GM11168 (cell line): ENCODE results near the gene SELENOI.

ENCODE experiments used
- in situ Hi-C: fragments of 300-500 bp; cut with MboI; formaldehyde crosslinking; loops from one replicate; pipeline ENCODE4 v1.12.0; 2022; ENCODE audit warnings: low sequenced_read_pairs; ENCODE audit not compliant: unreplicated experiment

Gene SELENOI

GRCh38 chr2:26442707-26443106 lies 96.8 kb downstream of the SELENOI start:
- in situ Hi-C loops = no loop called here

- in situ Hi-C loops = no loop called here
Measured at GRCh38 chr2:26444236-26444635, 98.3 kb downstream of the SELENOI start.
